NCI-H510A treated with DMSO at 0.1 percent for 48 hours (cell line): ENCODE measurements around the gene CACNA1C.

Experiments
- DNase-seq: peaks from one replicate; lab custom pipeline; 2025; lab: John Stamatoyannopoulos, UW

CACNA1C gene

GRCh38 chr12:2646341-2646740 lies 593.6 kb downstream of the CACNA1C start:
- DNase-seq: no peak

- no peak for DNase-seq
Measured at GRCh38 chr12:2647186-2647585, 594.4 kb downstream of the CACNA1C start.

- no peak for DNase-seq
Measured at GRCh38 chr12:2648406-2648805, 595.6 kb downstream of the CACNA1C start.

GRCh38 chr12:2649201-2650030 lies 596.6 kb downstream of the CACNA1C start:
- no peak for DNase-seq

- DNase-seq: no peak
Measured at GRCh38 chr12:2650261-2651067, 597.7 kb downstream of the CACNA1C start.

- DNase-seq: no peak
Measured at GRCh38 chr12:2651068-2651965, 598.5 kb downstream of the CACNA1C start.

- DNase-seq: no peak
Measured at GRCh38 chr12:2652011-2652400, 599.2 kb downstream of the CACNA1C start.

- no peak for DNase-seq
Measured at GRCh38 chr12:2652401-2653081, 599.8 kb downstream of the CACNA1C start.

- DNase-seq: no peak
Measured at GRCh38 chr12:2653461-2653965, 600.7 kb downstream of the CACNA1C start.

- DNase-seq: no peak
Measured at GRCh38 chr12:2654311-2654710, 601.5 kb downstream of the CACNA1C start.

GRCh38 chr12:2654741-2655140 lies 602.0 kb downstream of the CACNA1C start:
- no peak for DNase-seq

GRCh38 chr12:2662524-2662923 lies 609.7 kb downstream of the CACNA1C start:
- DNase-seq: no peak

GRCh38 chr12:2664721-2665577 lies 612.2 kb downstream of the CACNA1C start:
- DNase-seq: no peak

GRCh38 chr12:2666411-2666810 lies 613.6 kb downstream of the CACNA1C start:
- DNase-seq: no peak

- no peak for DNase-seq
Measured at GRCh38 chr12:2666846-2667245, 614.1 kb downstream of the CACNA1C start.

- no peak for DNase-seq
Measured at GRCh38 chr12:2667716-2668440, 615.1 kb downstream of the CACNA1C start.

- DNase-seq: no peak
Measured at GRCh38 chr12:2668816-2669215, 616.0 kb downstream of the CACNA1C start.

- no peak for DNase-seq
Measured at GRCh38 chr12:2669560-2669959, 616.8 kb downstream of the CACNA1C start.

- no peak for DNase-seq
Measured at GRCh38 chr12:2672863-2673262, 620.1 kb downstream of the CACNA1C start.
